Activated CD8-positive, alpha-beta memory T cell treated with anti-CD3 and anti-CD28 coated beads, Interleukin-2, amount 50 U/mL, for 24 hours (primary cell): ENCODE results near the gene SIGLEC1.

Experiments
- DNase-seq: peaks from one replicate; pipeline ENCODE4 v3.0.0-alpha.2; 2020; ENCODE audit errors: extremely low read depth

SIGLEC1 gene

GRCh38 chr20:3744806-3745685 is 32.6 kb upstream of the SIGLEC1 start:
- DNase-seq, result no peak

DNA sequence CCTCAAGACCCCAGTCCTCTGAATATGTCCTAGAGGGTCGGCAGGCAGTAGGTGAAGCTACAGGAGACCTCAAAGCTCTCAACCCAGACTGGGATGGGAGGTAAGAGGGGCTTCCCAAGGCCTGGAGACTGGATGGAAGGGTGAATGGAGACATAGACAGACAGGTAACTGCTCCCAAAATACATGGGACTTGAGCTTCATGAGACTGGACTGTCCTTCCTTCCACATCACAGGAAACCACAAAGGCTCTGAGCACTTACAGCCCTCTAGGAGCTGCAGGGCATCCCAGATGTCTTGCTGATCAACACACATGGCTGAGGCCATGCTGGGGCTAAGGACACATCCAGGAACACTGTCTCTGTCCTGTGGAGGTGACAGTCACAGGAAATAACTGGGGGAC is 31.6 kb upstream of the SIGLEC1 start:
- DNase-seq, result no peak

DNA sequence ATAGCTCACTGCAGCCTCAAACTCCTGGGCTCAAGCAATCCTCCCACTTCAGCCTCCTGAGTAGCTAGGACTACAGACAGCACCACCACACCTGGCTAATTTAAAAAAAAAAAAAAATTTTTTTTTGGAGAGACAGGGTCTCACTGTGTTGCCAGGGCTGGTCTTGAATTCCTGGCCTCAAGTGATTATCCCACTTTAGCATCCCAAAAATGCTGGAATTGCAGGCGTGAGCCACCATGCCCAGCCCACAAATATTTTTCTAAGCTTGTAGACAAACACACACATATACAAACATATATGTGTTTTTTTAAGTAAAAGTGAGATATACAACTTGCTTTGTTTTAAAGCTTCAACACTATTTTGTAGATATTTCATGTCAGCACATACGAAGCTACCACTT is 30.9 kb upstream of the SIGLEC1 start:
- DNase-seq, result no peak

DNA sequence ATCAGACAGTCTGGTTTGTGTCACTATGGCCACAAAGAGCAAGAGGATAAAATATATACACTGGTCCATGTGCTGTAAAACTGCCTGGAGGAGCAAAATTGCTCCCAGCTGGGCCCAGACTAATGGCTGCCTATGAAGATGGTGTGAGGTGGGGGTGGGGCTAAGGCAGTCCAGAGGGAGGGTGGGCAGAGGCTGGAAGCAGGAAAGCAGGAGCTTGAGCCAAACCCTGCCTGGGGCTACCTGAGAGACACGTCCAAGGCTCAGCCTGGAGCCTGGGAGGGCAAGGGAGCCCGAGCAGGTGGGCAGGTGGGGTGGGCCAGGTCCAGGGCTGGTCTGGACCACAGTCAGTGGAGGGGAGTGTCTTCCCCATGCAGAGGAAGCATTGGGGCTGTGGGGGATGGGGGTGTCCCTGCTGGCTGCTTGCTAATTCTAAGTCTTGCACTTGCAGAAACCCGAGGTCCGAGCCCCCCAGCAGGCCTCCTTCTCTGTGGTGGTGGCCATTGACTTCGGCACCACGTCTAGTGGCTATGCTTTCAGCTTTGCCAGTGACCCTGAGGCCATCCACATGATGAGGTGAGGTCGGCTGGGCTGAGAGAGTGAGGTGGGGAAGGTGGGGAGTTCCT is 29.5 kb upstream of the SIGLEC1 start:
- no peak for DNase-seq

GRCh38 chr20:3740615-3741301 is 28.4 kb upstream of the SIGLEC1 start:
- DNase-seq, result no peak

DNA sequence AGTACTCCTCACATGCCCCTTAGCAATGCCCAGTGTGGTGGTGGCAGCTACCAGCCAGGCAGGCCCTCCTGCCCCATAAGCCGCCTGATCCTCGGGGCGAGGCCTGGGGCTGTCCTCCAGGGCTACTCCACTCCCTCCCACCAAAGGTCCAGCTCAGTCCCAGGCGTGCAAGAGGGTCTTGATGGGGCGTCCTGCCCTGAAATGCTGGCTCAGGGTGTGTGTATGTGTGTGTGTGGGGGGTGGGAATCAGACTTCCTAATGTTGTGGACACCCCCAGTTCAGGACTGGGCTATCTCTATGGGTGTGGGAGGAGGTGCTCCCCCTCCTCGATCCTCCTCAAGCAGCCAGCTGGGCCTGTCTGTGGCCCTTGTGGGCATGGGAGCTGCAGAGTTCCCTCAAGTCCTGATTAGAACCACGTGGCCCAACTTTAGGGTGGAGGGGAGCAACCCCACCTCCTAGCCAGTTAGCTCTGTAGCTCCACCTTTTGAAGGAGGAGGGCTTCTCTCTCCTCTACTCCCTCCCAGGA is 27.6 kb upstream of the SIGLEC1 start:
- no peak for DNase-seq

- no peak for DNase-seq
Measured at GRCh38 chr20:3739054-3739925, 26.9 kb upstream of the SIGLEC1 start.

DNA sequence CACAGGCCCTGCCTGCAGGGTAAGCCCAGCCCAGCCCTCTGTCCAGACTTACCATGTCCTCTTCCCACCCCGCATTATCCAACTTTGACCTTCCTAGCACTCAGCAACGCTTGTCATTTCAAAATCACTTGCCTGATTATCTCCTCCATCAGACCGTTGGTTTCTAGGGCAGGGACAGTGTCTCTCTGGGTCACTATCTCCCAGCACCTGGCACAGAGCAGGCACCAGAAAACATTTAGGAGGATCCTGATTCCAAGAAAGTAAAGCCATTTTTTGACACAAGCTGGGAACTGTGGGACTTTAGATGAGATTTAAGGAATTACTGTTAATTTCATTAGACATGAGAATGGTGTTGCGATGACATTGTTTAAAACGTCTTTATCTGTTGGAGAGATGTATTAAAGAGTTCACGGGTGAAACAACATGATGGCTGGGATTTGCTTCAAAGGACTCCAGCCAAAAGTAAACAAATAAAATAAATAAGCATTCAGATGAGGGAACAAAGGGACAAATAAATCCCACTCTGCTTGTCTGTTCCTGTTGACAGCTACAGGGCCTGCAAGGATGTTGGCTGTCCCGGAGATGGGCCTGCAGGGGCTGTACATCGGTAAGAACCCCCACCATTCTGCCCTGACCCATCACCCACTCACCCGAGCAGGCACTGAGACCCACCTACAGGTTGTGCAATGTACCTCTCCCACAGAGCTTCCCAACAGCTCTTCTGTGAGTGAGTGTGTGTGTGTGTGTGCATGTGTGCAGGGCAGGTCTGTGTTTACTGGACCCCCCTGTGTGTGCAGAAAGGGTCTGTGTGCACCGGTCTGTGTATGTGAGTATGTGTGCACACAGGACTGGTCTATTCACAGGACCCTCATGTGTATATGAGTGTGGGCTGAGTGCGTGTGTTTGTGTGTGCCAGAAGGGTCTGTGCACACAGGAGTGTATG is 26.0 kb upstream of the SIGLEC1 start:
- DNase-seq, result no peak

- DNase-seq, result no peak
Measured at GRCh38 chr20:3735768-3736167, 23.4 kb upstream of the SIGLEC1 start.

DNA sequence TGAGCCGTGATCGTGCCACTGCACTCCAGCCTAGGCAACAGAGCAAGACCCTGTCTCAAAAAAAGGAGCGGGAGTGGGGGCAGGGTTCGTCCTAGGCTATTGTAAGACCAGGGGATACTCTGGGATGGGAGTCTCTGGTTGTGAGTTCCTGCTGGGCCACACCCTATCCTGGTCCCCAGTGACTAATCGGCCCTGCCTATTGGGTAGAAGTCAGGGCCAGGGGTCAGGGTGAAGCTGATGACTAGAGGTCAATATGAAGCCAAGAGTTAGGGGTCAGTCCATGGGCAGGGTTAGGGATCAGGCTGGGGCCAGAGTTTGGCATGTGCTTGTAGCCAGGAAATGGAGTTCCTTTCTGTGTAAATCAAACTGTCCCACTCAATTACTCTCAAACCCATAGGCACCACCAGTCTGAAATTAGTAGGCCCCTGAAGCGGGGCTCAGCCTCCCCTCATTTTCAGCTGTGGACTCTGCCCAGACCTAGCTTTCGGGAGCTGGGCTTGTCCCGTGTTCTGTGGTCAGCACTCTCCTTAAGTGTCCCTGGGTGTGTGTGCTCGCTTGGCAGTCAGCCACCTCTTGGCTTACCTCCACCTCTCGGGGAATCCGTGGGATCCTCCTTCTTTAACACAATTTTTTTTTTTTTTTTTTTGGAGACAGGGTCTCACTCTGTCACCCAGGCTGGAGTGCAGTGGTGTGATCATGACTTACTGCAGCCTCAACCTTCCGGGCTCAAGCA is 21.9 kb upstream of the SIGLEC1 start:
- DNase-seq, result no peak

DNA sequence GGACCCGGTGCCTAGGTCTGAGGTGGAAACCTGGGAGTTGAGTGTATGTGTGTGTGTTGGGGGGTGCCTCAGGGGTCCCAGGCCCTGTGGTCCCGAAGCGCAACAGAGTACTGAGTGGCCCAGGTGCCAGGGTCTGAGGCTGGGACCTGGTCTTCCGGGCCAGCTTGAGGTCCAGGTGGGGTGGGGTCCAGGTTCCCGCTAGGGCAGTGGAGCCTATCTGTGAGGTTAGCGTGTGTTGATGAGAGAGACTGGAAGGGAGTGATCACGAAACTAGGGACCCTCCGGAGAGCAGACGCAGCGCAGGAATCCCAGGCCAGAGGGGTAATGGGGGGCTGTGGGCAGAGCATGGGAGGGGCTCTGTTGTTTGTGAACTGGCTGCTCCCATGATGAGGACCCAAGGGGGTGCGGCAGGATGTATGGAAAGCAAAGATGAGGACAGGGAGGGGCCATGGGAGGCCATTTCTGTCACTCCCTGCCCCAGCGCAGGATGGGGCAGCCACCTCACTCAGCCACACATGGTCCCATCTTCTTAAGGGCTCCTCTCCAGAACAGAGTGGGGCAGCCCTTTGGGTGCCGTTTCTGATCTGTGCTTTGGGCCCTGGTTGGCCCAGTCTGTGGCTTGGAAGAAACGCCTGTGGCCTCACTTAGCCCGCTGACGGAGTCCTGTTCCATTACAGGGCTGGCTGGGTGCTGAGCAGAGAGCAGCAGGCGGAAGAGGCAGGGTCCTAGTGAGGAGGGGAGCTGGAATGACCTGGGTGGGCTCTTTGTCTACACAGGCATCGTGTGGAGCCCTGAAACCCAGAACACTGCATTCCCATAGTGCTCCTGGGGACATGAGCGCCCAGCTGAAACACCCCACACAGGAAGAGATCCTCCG is 21.0 kb upstream of the SIGLEC1 start:
- no peak for DNase-seq

DNA sequence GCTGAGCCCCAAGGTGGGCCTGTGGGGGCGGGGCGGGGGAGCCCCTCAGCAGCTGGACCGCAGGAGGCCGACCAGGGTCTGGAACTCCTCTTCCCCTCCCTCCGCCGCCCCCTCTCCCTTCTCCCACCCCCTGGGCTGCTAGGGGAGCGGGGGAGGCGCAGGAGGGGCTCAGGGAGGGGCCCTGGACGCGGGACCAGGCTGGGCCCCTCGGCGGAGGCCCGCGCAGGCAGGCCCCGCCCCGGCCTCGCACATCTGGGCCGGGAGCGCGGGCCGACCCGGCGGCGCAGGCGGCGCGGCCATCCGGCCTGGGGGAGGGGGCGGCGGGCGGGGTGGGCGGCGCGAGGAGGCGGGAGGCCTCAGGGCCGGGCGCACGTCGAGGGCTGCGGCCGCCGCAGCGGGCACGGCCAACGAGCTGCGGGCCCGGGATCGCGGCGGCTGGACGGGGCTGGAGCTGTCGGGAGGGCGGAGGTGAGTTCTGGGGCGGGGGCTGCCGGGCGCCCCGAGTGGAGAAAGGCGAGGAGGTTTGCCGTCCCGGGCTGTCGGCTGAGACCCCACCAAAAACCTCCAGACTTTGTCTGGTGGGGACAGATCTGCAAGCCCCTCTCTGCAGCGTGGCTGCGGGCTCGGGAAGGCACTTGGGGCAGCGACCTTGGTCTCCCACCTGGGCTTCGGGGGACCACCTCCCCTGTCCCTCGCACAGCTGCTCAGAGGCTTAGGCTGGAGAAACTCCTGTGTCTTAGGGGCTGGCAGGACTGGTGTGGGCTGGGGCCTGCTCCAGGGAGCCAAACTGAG is 20.1 kb upstream of the SIGLEC1 start, which contains the start of gene HSPA12B:
Gene HSPA12B, plus strand, starts transcription at position 359 of the 792 bp plus-strand sequence. CDS start 5,990 bp downstream, outside the sequence.
- no peak for DNase-seq

DNA sequence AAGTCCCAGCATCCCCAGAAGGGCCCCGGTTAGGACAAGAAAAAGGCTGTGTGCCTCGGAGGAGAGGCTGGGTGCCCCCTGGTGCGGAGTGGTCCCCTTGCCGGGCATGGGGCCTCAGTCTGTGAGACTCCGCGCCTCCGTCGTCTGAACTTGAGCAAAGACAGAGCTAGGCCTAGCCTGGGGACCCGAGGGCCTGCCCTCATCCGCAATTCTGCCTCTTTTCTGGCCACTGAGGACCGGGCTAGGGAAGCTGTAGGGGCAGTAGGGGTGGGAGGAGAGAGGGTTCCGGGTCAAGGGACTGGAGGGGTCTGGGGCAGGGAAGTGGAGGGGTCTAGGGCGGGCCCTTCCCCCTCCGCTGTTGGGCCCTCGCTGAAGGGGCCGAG is 19.5 kb upstream of the SIGLEC1 start:
- no peak for DNase-seq

GRCh38 chr20:3730803-3731672 is 18.6 kb upstream of the SIGLEC1 start:
- DNase-seq, result no peak

DNA sequence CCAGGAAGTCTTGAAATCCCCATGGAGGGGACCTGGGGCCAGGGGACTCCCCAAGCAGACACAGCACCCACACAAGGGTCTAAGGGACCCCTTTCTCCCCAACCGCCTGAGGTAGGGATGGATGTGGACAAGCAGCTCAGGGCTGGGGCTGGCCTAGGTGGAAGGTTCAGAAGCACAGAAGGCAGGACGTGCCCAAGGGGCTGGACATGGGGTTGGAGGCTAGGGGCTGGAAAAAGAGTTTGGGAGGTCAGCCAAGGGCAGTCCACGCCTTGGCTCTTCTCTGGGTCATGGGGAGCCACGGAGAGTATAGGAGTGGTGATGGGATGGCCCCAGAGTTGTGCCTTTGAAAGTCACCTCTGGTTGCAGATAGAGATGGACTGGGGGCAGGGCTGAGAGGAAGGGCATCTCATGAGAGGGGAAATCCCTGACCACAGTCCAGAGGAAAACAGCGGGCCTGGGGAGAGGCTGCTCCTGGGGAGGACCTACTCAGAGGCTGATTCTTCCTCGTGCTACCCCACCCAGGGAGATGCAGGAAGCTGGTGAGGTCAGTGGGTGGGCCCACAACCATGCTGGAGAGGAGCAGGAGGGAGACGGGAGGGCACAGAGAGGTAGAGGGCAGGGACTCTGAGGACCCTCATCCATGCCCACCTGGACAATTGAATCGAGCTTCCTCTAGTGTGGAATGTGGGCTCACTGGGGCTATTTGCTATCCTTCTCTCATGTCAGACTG is 17.6 kb upstream of the SIGLEC1 start:
- DNase-seq, result no peak

DNA sequence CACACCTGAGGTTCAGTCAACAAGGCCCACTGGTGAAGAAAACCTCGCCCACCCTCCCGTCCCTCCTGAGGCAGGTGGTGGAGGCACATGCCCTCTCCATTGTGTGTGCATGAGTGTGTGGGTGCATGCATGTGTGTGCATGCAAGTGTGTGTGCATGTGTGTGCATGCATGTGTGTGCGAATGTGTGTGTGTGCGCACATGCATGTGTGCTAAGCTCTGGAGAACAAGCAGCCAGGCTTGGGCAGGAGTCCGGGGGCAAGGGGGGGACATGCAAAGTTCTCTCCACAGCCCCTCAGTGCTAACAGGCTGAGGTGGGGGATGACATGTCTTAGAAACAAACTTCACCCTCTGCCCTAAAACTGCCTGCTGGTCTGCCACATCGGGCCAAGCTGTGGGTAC is 17.0 kb upstream of the SIGLEC1 start:
- DNase-seq, result no peak
